ENCODE results near the gene TGFBI. TPM values are rescaled to one million over a fixed set of nuclear protein-coding genes. Genes with fewer than 3 reads are reported as not detected.

The TGFBI gene
- total RNA-seq, 4 donors from 2014 or later = 38.4 to 48.0 (median 40.0) TPM

- no peaks in the 10 kb centered on the region for H3K36me3 ChIP-seq
- TF ChIP-seq, protein P1, sequence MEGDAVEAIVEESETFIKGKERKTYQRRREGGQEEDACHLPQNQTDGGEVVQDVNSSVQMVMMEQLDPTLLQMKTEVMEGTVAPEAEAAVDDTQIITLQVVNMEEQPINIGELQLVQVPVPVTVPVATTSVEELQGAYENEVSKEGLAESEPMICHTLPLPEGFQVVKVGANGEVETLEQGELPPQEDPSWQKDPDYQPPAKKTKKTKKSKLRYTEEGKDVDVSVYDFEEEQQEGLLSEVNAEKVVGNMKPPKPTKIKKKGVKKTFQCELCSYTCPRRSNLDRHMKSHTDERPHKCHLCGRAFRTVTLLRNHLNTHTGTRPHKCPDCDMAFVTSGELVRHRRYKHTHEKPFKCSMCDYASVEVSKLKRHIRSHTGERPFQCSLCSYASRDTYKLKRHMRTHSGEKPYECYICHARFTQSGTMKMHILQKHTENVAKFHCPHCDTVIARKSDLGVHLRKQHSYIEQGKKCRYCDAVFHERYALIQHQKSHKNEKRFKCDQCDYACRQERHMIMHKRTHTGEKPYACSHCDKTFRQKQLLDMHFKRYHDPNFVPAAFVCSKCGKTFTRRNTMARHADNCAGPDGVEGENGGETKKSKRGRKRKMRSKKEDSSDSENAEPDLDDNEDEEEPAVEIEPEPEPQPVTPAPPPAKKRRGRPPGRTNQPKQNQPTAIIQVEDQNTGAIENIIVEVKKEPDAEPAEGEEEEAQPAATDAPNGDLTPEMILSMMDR (IDR thresholded peaks at IDR 0.05 in 4 of 5, conservative IDR thresholded peaks at IDR 0.05 in 1 of 5) = no peak
- no peak for TF ChIP-seq POLR2A (IDR thresholded peaks at IDR 0.05)
- ATAC-seq = no peak
- H3K27me3 ChIP-seq = no peaks in the 10 kb centered on the region
- no peak overlapping the region for H3K27ac ChIP-seq
- no peak overlapping the region for H3K4me3 ChIP-seq
- no peaks in the 10 kb centered on the region for H3K4me1 ChIP-seq
- H3K9me3 ChIP-seq = no peaks in the 10 kb centered on the region
- intact Hi-C loops (cut with DNase I; ENCODE audit: low total_unique reads) (loop anchor here (1.0 kb wide), 1 partner anchor 13 kb away; no protein-coding TSS in a partner anchor), in situ Hi-C loops (cut with MboI; ENCODE audit: low sequenced_read_pairs in 4 of 4) (no loop called here)
- DNase-seq = no peak
Measured at GRCh38 chr5:135990528-135991255, 38.1 kb upstream of the TGFBI start.

DNA sequence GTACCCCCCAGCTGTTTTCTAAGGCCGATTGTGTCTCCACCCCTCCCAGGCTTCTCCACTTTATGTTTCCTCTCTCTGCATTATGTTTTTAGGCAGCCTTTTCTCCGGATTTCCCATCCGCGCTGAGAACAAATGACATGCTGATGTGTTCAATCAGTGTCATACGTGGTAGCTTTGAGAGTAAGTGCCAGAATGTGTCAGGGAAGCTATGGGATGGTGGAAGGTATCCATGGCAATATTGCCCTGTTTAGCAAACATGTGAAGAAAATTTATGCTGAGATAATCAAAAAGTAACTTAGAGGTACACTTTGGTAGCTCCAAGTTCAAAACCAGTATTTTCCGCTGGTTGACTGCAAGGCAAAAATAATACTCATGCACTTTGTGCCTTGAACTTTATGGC, 37.4 kb upstream of the TGFBI start:
- in situ Hi-C loops (cut with MboI; ENCODE audit: low sequenced_read_pairs in 4 of 4) = no loop called here
- no peak overlapping the region for H3K27ac ChIP-seq
- intact Hi-C loops (cut with DNase I; ENCODE audit: low total_unique reads) = loop anchor here (1.0 kb wide), 1 partner anchor 14 kb away; no protein-coding TSS in a partner anchor
- no peaks in the 10 kb centered on the region for H3K36me3 ChIP-seq
- H3K27me3 ChIP-seq = no peaks in the 10 kb centered on the region
- no peaks in the 10 kb centered on the region for H3K9me3 ChIP-seq
- no peaks in the 10 kb centered on the region for H3K4me1 ChIP-seq
- no peak for ATAC-seq
- DNase-seq = no peak
- no peak for TF ChIP-seq POLR2A (IDR thresholded peaks at IDR 0.05)
- TF ChIP-seq, protein P1 (IDR thresholded peaks at IDR 0.05 in 4 of 5, conservative IDR thresholded peaks at IDR 0.05 in 1 of 5) = no peak
- H3K4me3 ChIP-seq = no peak overlapping the region

DNA sequence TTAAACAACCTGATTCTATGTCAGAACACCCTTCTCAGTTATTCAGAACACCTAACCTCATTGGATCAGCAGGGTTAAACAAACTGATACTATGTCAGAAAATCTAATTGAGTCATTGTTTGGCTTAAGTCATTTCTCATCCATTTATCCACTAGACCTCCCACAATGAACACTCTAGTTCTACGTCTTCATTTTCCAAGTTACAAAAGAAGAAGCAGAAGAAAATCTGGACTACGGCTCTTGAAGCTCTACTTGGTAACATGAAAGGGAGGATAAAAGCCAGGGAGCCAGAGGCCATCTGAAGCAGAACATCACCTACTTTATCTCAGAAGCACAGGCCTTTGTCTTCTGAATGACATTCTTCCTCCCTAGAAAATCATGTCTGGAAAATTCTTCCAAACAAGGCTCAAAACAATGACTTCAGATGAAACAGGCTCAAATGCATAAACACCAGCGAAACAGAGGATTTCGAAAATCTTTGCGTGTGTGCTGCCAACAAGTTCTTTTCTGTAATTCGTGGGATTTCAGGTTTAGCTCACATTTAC, 35.4 kb upstream of the TGFBI start:
- Histone ChIP-seq H3K27me3 (no peaks in the 10 kb centered on the region), H3K36me3 (no peaks in the 10 kb centered on the region), H3K9me3 (no peaks in the 10 kb centered on the region), H3K4me1 (no peaks in the 10 kb centered on the region), H3K27ac (peak overlapping the region; percentile 37 to 68 (median 44)), H3K4me3 (no peak overlapping the region)
- ATAC-seq (peak; percentile 49 to 51), DNase-seq (no peak)
- intact Hi-C loops (cut with DNase I; ENCODE audit: low total_unique reads) = no loop called here
- in situ Hi-C loops (cut with MboI; ENCODE audit: low sequenced_read_pairs in 4 of 4) = no loop called here
- TF ChIP-seq POLR2A (IDR thresholded peaks at IDR 0.05) = no peak

DNA sequence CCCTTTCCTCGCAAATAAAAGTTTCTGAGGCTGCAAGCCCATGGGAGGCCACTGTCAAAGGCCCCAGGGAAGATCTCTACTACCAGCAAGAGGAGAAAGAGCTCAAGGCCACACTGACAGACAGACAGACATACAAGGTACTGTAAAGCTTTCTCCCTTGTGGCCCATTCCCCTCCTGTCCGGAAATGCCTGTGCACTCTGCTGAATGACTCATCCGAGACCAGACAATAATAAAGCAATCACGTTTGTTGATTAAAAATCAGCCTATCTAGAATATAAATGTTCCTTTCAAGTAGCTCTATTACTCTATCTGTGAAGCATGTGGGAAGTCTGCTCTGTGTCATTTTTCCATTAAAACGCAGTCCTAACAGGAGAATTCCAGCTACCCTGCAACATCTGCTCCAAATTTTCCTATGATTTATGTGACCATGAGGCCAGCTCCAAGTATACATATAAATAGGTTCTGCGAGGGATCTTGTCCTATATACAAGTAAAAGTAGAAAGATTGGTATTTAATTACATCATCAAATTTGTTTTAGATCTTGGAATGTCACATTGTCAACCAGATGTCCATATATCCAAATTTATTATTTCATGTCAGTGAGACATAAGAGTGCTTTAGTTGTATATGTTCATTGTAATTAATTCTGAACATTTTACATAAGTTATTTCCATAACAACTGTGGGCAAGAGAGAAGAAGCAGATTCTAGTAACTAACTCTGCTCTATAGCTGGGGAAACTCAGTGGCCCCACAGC, 34.7 kb upstream of the TGFBI start:
- ATAC-seq (peak; percentile 41 to 58), DNase-seq (no peak)
- no peaks in the 10 kb centered on the region for H3K27me3 ChIP-seq
- no peaks in the 10 kb centered on the region for H3K4me1 ChIP-seq
- intact Hi-C loops (cut with DNase I; ENCODE audit: low total_unique reads) = no loop called here
- TF ChIP-seq, protein P1 (IDR thresholded peaks at IDR 0.05 in 4 of 5, conservative IDR thresholded peaks at IDR 0.05 in 1 of 5) = no peak
- no peak for TF ChIP-seq POLR2A (IDR thresholded peaks at IDR 0.05)
- in situ Hi-C loops (cut with MboI; ENCODE audit: low sequenced_read_pairs in 4 of 4) = no loop called here
- peak overlapping the region; percentile 37 to 68 (median 44) for H3K27ac ChIP-seq
- H3K36me3 ChIP-seq = no peaks in the 10 kb centered on the region
- no peak overlapping the region for H3K4me3 ChIP-seq
- H3K9me3 ChIP-seq = no peaks in the 10 kb centered on the region

DNA sequence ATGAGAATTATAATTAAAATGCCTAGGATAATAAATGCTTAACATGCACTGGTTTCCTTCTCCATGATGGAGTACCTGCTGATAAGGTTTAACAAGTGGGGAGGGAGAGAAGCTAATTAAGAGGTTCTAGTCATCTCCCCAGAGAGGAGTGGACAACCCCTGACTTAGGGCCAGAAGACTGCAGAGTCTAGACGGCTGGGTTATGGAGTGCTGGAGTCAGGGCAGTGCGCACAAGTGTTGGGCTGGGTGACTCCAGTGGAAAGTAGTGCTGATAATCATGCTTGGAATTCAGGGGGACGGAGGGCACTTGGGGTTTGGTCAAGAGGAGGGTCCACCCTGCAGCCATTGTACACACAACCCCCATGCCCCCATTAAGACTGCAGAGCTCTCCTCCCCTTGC, 32.8 kb upstream of the TGFBI start:
- in situ Hi-C loops (cut with MboI; ENCODE audit: low sequenced_read_pairs in 4 of 4) = no loop called here

More for the DNA sequence above, 32.8 kb upstream of the TGFBI start:
- DNase-seq = no peak
- ATAC-seq = no peak
- TF ChIP-seq, protein P1 (IDR thresholded peaks at IDR 0.05 in 4 of 5, conservative IDR thresholded peaks at IDR 0.05 in 1 of 5) = no peak
- Histone ChIP-seq H3K9me3 (no peaks in the 10 kb centered on the region), H3K36me3 (no peaks in the 10 kb centered on the region), H3K4me3 (no peak overlapping the region), H3K27me3 (no peaks in the 10 kb centered on the region), H3K4me1 (no peaks in the 10 kb centered on the region), H3K27ac (no peak overlapping the region)
- intact Hi-C loops (cut with DNase I; ENCODE audit: low total_unique reads) = no loop called here
